Dermis blood vessel endothelial cell (primary cell): ENCODE measurements around the gene TMEM41A. TPM values are rescaled to one million over a fixed set of nuclear protein-coding genes. Genes with fewer than 3 reads are reported as not detected.
"Not testable (repeated sequence)": the region's sequence is repeated elsewhere in the genome, so short reads cannot be mapped to it uniquely, and the experiment has no call there.

Source experiments
- DNase-seq: peaks from one replicate; pipeline ENCODE4 v3.0.0; 2010
- total RNA-seq: library from RNA; depleted of rRNA; stranded (reverse); fragments of >200 nt; gene quantifications from 2 replicates; pipeline ENCODE4 v1.2.3, GENCODE V29; 2014

TMEM41A gene
- total RNA-seq, 1 donor from 2014 or later: 6.3 TPM

- DNase-seq: no peak
Measured at GRCh38 chr3:185486394-185486793, 12.4 kb downstream of the TMEM41A start.

DNA sequence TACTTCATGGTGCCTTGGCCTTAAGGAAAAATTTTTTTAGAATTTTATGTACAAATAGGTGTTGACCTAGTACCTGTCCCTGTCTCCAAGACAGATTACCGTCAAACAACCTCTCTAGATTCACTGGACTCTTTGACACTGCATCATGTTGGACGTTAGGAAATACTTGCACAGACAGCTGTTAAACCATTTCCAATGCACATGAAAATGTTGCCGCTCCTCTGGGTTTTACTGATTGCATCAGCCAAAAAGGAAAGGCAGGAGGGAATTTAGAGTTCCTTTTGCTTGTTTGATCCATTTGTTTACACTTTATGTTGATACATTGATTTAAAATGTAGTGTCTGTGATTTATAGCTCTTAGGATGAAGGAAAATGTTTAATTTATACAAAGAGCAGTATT is 14.5 kb downstream of the TMEM41A start:
- DNase-seq: no peak

DNA sequence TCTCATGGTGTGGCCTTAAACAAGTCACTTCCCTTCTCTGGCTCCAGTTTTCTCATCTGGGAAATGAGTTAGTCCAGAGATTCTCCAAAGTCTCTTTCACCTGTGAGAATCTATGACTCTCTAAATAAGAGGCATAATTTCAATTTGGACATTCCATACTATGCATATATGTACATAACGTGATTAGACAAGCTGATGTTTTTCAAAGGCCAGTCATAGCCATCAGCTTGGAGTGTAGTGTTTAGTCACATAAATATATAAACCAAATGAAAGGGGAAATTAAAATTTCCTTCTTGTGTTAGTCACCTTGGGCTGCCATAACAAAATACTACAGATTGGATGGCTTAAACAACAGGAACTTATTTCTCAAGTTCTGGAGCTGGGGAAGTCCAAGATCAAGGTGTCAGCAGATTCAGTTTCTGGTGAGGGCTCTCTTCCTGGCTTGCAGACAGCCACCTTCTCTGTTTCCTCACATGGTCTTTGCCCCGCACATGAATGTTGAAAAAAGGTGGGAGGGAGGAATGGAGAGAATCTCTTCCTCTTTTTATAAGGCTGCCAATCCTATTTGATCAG is 19.4 kb downstream of the TMEM41A start:
- DNase-seq: no peak

- DNase-seq: no peak
Measured at GRCh38 chr3:185477316-185477715, 21.5 kb downstream of the TMEM41A start.

GRCh38 chr3:185474922-185475321 is 23.9 kb downstream of the TMEM41A start:
- DNase-seq: not testable (repeated sequence)

DNA sequence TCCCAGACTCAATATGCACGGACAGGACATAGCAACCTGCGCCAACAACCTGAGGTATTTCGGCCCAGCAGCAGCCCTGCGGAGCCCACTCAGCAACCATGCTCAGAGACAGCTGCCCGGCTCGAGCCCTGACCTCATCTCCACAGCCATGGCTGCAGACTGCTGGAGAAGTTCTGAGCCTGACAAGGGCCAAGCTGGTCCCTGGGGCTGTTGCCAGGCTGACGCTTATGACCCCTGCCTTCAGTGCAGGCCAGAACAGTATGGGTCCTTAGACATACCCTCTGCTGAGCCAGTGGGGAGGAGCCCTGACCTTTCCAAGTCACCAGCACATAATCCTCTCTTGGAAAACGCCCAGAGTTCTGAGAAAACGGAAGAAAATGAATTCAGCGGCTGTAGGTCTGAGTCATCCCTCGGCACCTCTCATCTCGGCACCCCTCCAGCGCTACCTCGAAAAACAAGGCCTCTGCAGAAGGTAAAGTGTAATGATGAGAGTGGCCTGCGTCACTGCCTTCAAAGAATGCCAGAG is 25.5 kb downstream of the TMEM41A start:
- no peak for DNase-seq

- no peak for DNase-seq
Measured at GRCh38 chr3:185470323-185470722, 28.5 kb downstream of the TMEM41A start.

GRCh38 chr3:185469542-185469941 is 29.3 kb downstream of the TMEM41A start:
- DNase-seq: no peak

- DNase-seq: not testable (repeated sequence)
Measured at GRCh38 chr3:185466123-185466522, 32.7 kb downstream of the TMEM41A start.

GRCh38 chr3:185465471-185465870 is 33.4 kb downstream of the TMEM41A start:
- no peak for DNase-seq

- peak; percentile 63 for DNase-seq
Measured at GRCh38 chr3:185460719-185461350, 38.0 kb downstream of the TMEM41A start.

DNA sequence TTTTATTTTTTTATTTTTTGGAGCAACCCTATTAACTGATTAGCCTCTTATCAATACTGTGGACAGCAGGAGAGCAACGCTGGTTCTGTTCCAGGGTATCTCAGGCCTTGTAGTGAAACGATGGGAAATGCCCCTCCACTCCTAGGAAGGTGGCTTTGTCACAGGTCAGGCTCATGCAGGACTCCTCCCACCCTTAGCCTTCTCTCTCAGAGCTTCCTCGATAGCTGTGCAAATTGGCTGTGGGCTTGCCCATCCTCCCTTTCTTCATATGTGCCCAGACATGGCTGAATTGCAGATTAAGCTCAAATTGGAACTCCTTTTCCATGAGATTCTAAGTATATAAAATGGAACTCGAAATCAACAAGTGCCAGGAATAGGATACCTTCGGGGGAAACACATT is 38.5 kb downstream of the TMEM41A start:
- DNase-seq: no peak

- DNase-seq: no peak
Measured at GRCh38 chr3:185457376-185457775, 41.5 kb downstream of the TMEM41A start.

DNA sequence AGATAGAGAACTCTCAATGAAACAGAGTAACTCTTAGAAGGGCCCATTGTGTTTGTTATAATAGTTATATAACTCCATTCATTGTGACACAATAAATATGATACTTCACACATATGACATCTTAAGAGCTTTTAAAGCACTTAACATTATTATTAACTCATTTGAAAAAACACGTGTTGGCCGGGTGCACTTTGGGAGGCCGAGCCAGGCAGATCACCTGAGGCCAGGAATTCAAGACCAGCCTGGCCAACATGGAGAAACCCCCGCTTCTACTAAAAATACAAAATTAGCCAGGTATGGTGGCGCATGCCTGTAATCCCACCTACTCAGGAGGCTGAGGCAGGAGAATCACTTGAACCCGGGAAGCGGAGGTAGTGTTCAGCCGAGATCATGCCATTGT is 47.4 kb downstream of the TMEM41A start:
- DNase-seq: not testable (repeated sequence)

DNA sequence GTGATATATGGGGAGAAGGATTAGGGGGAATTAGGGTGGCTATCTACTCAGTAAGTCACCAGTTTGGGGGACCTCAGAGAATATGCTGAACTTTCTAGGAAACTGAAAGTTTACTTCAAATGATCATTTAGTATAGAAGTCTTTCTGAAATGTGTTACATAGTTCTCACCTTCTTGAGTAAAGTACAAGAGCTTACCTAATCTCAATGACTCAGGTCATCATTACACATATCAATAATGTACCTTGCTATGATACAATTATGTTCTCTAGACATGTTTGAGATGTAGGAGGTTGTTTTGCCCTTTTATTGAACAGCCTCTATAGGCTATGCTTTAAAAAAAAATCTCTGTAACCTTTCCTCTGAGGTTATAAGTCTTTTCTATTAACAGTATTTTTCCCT is 50.7 kb downstream of the TMEM41A start:
- DNase-seq: no peak

GRCh38 chr3:185444329-185444728 is 54.5 kb downstream of the TMEM41A start:
- no peak for DNase-seq

DNA sequence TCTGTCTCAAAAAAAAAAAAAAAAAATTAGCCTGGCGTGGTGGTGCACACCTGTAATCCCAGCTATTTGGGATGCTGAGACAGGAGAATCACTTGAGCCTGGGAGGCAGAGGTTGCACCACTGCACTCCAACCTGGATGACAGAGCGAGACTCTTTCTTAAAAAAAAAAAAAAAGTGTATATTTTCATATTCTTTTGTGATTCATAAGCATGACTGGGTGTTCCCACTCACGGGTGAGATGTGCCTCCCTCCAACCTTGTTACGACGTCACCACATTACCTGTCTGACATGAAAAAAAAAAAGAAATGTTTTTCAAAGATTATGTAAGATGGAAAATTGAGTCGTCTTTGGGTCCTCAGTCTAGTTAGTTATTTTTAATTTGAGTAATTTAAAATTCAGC is 56.8 kb downstream of the TMEM41A start:
- no peak for DNase-seq

- no peak for DNase-seq
Measured at GRCh38 chr3:185439745-185440466, 58.9 kb downstream of the TMEM41A start.

Other genes starting within 250 kb of the TMEM41A start
- gene EHHADH, start 245.0 kb downstream of the TMEM41A start, total RNA-seq: 6.6 and 7.7 TPM in 2 replicates
- 11.9 and 13.2 TPM in 2 replicates for gene MAP3K13, start 135.9 kb downstream of the TMEM41A start, total RNA-seq
- gene LIPH, start 53.6 kb upstream of the TMEM41A start, total RNA-seq: 0.19 TPM in 1 of 2 replicates, not detected in the other
- gene SENP2, start 87.3 kb upstream of the TMEM41A start, total RNA-seq: 38.1 and 43.1 TPM in 2 replicates